ENCODE measurements around the gene CYP11A1.

CYP11A1 gene

GRCh38 chr15:74313889-74314288 lies 53.6 kb downstream of the CYP11A1 start:
- H3K23ac ChIP-seq (ENCODE audit: low read length): no peak overlapping the region
- no peak overlapping the region for H3K9ac ChIP-seq (ENCODE audit: low read length)
- peaks cover 2% of the 10 kb centered on the region for H3K79me1 ChIP-seq (ENCODE audit: low read length)
- no peaks in the 10 kb centered on the region for H3K27me3 ChIP-seq (ENCODE audit: insufficient read depth, low read length)
- no peak overlapping the region for H3K4me3 ChIP-seq (ENCODE audit: low read depth, low read length)
- H4K91ac ChIP-seq (ENCODE audit: low read depth, low read length): no peak overlapping the region
- no peak overlapping the region for H2AK5ac ChIP-seq (ENCODE audit: low read length)
- H3K27ac ChIP-seq (ENCODE audit: low read depth, low read length): no peak overlapping the region
- no peaks in the 10 kb centered on the region for H3K36me3 ChIP-seq (ENCODE audit: control insufficient read depth in 1 of 2, insufficient read depth in 2 of 2, low read length in 2 of 2)
- no peak overlapping the region for H4K12ac ChIP-seq (ENCODE audit: low read depth, low read length)
- H4K8ac ChIP-seq (ENCODE audit: low read depth, low read length): no peak overlapping the region
- no peak overlapping the region for H2BK12ac ChIP-seq (ENCODE audit: low read length)
- H3K4me1 ChIP-seq (ENCODE audit: control insufficient read depth in 1 of 2, insufficient read depth in 2 of 2, low read length in 2 of 2): peaks cover 9 to 10% of the 10 kb centered on the region in 2 experiments
- H2AFZ ChIP-seq (ENCODE audit: insufficient read depth, low read length, poor library complexity): no peak overlapping the region
- DNase-seq: no peak
- no peak overlapping the region for H2BK5ac ChIP-seq (ENCODE audit: low read depth, low read length, poor library complexity)
- H2BK120ac ChIP-seq (ENCODE audit: insufficient read depth, low read length, poor library complexity): no peak overlapping the region
- no peak overlapping the region for H3K14ac ChIP-seq (ENCODE audit: low read length)
- no peak overlapping the region for H3K18ac ChIP-seq (ENCODE audit: low read length)
- no peak overlapping the region for H3K4me2 ChIP-seq (ENCODE audit: low read length)
- H3K79me2 ChIP-seq (ENCODE audit: control insufficient read depth, insufficient read depth, low read length, poor library complexity): no peaks in the 10 kb centered on the region
- H3K4ac ChIP-seq (ENCODE audit: low read depth, low read length): no peak overlapping the region
- no CpG with 5 or more reads among the region's 7 CpGs for WGBS (ENCODE audit: extremely low coverage, insufficient coverage, insufficient read length)
- peaks cover 3% of the 10 kb centered on the region for H3K9me3 ChIP-seq (ENCODE audit: insufficient read depth, low read depth, low read length)

- H3K4me2 ChIP-seq (ENCODE audit: low read length): no peak overlapping the region
- H2AK5ac ChIP-seq (ENCODE audit: low read length): no peak overlapping the region
- H3K4me1 ChIP-seq (ENCODE audit: control insufficient read depth in 1 of 2, insufficient read depth in 2 of 2, low read length in 2 of 2): peaks cover under 1 to 7% of the 10 kb centered on the region in 2 experiments
- H3K23ac ChIP-seq (ENCODE audit: low read length): no peak overlapping the region
- no peak overlapping the region for H2BK120ac ChIP-seq (ENCODE audit: insufficient read depth, low read length, poor library complexity)
- H3K27ac ChIP-seq (ENCODE audit: low read depth, low read length): no peak overlapping the region
- no peaks in the 10 kb centered on the region for H3K36me3 ChIP-seq (ENCODE audit: control insufficient read depth in 1 of 2, insufficient read depth in 2 of 2, low read length in 2 of 2)
- H2BK12ac ChIP-seq (ENCODE audit: low read length): no peak overlapping the region
- no CpG with 5 or more reads among the region's 9 CpGs for WGBS (ENCODE audit: extremely low coverage, insufficient coverage, insufficient read length)
- no peak overlapping the region for H4K8ac ChIP-seq (ENCODE audit: low read depth, low read length)
- no peak overlapping the region for H3K18ac ChIP-seq (ENCODE audit: low read length)
- no peak overlapping the region for H3K4me3 ChIP-seq (ENCODE audit: low read depth, low read length)
- H4K91ac ChIP-seq (ENCODE audit: low read depth, low read length): no peak overlapping the region
- no peak overlapping the region for H2BK5ac ChIP-seq (ENCODE audit: low read depth, low read length, poor library complexity)
- no peak overlapping the region for H4K12ac ChIP-seq (ENCODE audit: low read depth, low read length)
- no peaks in the 10 kb centered on the region for H3K79me2 ChIP-seq (ENCODE audit: control insufficient read depth, insufficient read depth, low read length, poor library complexity)
- H3K79me1 ChIP-seq (ENCODE audit: low read length): no peaks in the 10 kb centered on the region
- DNase-seq: no peak
- no peak overlapping the region for H3K4ac ChIP-seq (ENCODE audit: low read depth, low read length)
- no peak overlapping the region for H3K9ac ChIP-seq (ENCODE audit: low read length)
- H3K14ac ChIP-seq (ENCODE audit: low read length): no peak overlapping the region
- H2AFZ ChIP-seq (ENCODE audit: insufficient read depth, low read length, poor library complexity): no peak overlapping the region
- no peaks in the 10 kb centered on the region for H3K27me3 ChIP-seq (ENCODE audit: insufficient read depth, low read length)
- H3K9me3 ChIP-seq (ENCODE audit: insufficient read depth, low read depth, low read length): peaks cover 3% of the 10 kb centered on the region
Observed at GRCh38 chr15:74312445-74313007, 54.9 kb downstream of the CYP11A1 start.

GRCh38 chr15:74311734-74312444 lies 55.6 kb downstream of the CYP11A1 start:
- Histone ChIP-seq H2BK12ac (ENCODE audit: low read length) (no peak overlapping the region), H3K36me3 (ENCODE audit: control insufficient read depth in 1 of 2, insufficient read depth in 2 of 2, low read length in 2 of 2) (no peaks in the 10 kb centered on the region), H3K18ac (ENCODE audit: low read length) (no peak overlapping the region), H3K23ac (ENCODE audit: low read length) (no peak overlapping the region), H3K4me1 (ENCODE audit: control insufficient read depth in 1 of 2, insufficient read depth in 2 of 2, low read length in 2 of 2) (peaks cover 0 to 7% of the 10 kb centered on the region in 2 experiments), H3K27ac (ENCODE audit: low read depth, low read length) (no peak overlapping the region), H3K4me3 (ENCODE audit: low read depth, low read length) (no peak overlapping the region), H3K14ac (ENCODE audit: low read length) (no peak overlapping the region), H3K4me2 (ENCODE audit: low read length) (no peak overlapping the region), H4K8ac (ENCODE audit: low read depth, low read length) (no peak overlapping the region), H3K9me3 (ENCODE audit: insufficient read depth, low read depth, low read length) (peaks cover 3% of the 10 kb centered on the region), H2AFZ (ENCODE audit: insufficient read depth, low read length, poor library complexity) (no peak overlapping the region), H4K91ac (ENCODE audit: low read depth, low read length) (no peak overlapping the region), H3K79me2 (ENCODE audit: control insufficient read depth, insufficient read depth, low read length, poor library complexity) (no peaks in the 10 kb centered on the region), H3K4ac (ENCODE audit: low read depth, low read length) (no peak overlapping the region), H2BK120ac (ENCODE audit: insufficient read depth, low read length, poor library complexity) (no peak overlapping the region), H2BK5ac (ENCODE audit: low read depth, low read length, poor library complexity) (no peak overlapping the region), H3K79me1 (ENCODE audit: low read length) (no peaks in the 10 kb centered on the region), H4K12ac (ENCODE audit: low read depth, low read length) (no peak overlapping the region), H3K27me3 (ENCODE audit: insufficient read depth, low read length) (no peaks in the 10 kb centered on the region), H2AK5ac (ENCODE audit: low read length) (no peak overlapping the region), H3K9ac (ENCODE audit: low read length) (no peak overlapping the region)
- peak; percentile 70 to 84 for DNase-seq
- WGBS (ENCODE audit: extremely low coverage, insufficient coverage, insufficient read length): no CpG with 5 or more reads among the region's 13 CpGs

GRCh38 chr15:74307827-74308811 lies 59.3 kb downstream of the CYP11A1 start:
- peak in 1 of 2 donors; percentile 62 for DNase-seq
- Histone ChIP-seq H3K9ac (ENCODE audit: low read length) (no peak overlapping the region), H4K12ac (ENCODE audit: low read depth, low read length) (no peak overlapping the region), H2BK5ac (ENCODE audit: low read depth, low read length, poor library complexity) (no peak overlapping the region), H3K27me3 (ENCODE audit: insufficient read depth, low read length) (no peaks in the 10 kb centered on the region), H3K36me3 (ENCODE audit: control insufficient read depth in 1 of 2, insufficient read depth in 2 of 2, low read length in 2 of 2) (no peaks in the 10 kb centered on the region), H2AK5ac (ENCODE audit: low read length) (no peak overlapping the region), H3K79me1 (ENCODE audit: low read length) (no peaks in the 10 kb centered on the region), H3K4me3 (ENCODE audit: low read depth, low read length) (no peak overlapping the region), H3K18ac (ENCODE audit: low read length) (no peak overlapping the region), H4K91ac (ENCODE audit: low read depth, low read length) (no peak overlapping the region), H2BK12ac (ENCODE audit: low read length) (no peak overlapping the region), H3K79me2 (ENCODE audit: control insufficient read depth, insufficient read depth, low read length, poor library complexity) (no peaks in the 10 kb centered on the region), H4K8ac (ENCODE audit: low read depth, low read length) (no peak overlapping the region), H3K9me3 (ENCODE audit: insufficient read depth, low read depth, low read length) (peaks cover 3% of the 10 kb centered on the region), H3K4ac (ENCODE audit: low read depth, low read length) (no peak overlapping the region), H3K14ac (ENCODE audit: low read length) (no peak overlapping the region), H3K23ac (ENCODE audit: low read length) (no peak overlapping the region), H3K27ac (ENCODE audit: low read depth, low read length) (no peak overlapping the region), H3K4me1 (ENCODE audit: control insufficient read depth in 1 of 2, insufficient read depth in 2 of 2, low read length in 2 of 2) (no peaks in the 10 kb centered on the region), H3K4me2 (ENCODE audit: low read length) (no peak overlapping the region), H2BK120ac (ENCODE audit: insufficient read depth, low read length, poor library complexity) (no peak overlapping the region), H2AFZ (ENCODE audit: insufficient read depth, low read length, poor library complexity) (no peak overlapping the region)
- WGBS (ENCODE audit: extremely low coverage, insufficient coverage, insufficient read length): no CpG with 5 or more reads among the region's 19 CpGs

Data from trophoblast cell (in vitro differentiated cells and primary cell).